ENCODE measurements around the gene SERPINB12. TPM values are rescaled to one million over a fixed set of nuclear protein-coding genes. Genes with fewer than 3 reads are reported as not detected.

The SERPINB12 gene
- total RNA-seq, 1 donor from 2014 or later: not detected

- DNase-seq (ENCODE audit: extremely low read depth, low read depth, low spot score): no peak
Observed at GRCh38 chr18:63592471-63592870, 50.3 kb downstream of the SERPINB12 start.

GRCh38 chr18:63596964-63597363 lies 54.8 kb downstream of the SERPINB12 start:
- DNase-seq (ENCODE audit: extremely low read depth, low read depth, low spot score): no peak

- DNase-seq (ENCODE audit: extremely low read depth, low read depth, low spot score): no peak
Observed at GRCh38 chr18:63603355-63603754, 61.2 kb downstream of the SERPINB12 start.

GRCh38 chr18:63603772-63604171 lies 61.6 kb downstream of the SERPINB12 start:
- DNase-seq (ENCODE audit: extremely low read depth, low read depth, low spot score): no peak

- no peak for DNase-seq (ENCODE audit: extremely low read depth, low read depth, low spot score)
Observed at GRCh38 chr18:63604791-63605567, 62.8 kb downstream of the SERPINB12 start.

GRCh38 chr18:63606526-63606925 lies 64.4 kb downstream of the SERPINB12 start:
- DNase-seq (ENCODE audit: extremely low read depth, low read depth, low spot score): no peak

GRCh38 chr18:63613420-63613819 lies 71.3 kb downstream of the SERPINB12 start:
- DNase-seq (ENCODE audit: extremely low read depth, low read depth, low spot score): no peak

GRCh38 chr18:63617049-63617914 lies 75.1 kb downstream of the SERPINB12 start:
- no peak for DNase-seq (ENCODE audit: extremely low read depth, low read depth, low spot score)

- no peak for DNase-seq (ENCODE audit: extremely low read depth, low read depth, low spot score)
Observed at GRCh38 chr18:63617915-63618234, 75.7 kb downstream of the SERPINB12 start.

Other genes with a start within 250 kb of the SERPINB12 start
- 2.2 and 6.0 TPM in 2 replicates for gene BCL2, start 222.6 kb upstream of the SERPINB12 start, total RNA-seq
- 37.1 and 57.8 TPM in 2 replicates for gene KDSR, start 175.2 kb upstream of the SERPINB12 start, total RNA-seq
- gene VPS4B, start 119.9 kb upstream of the SERPINB12 start, total RNA-seq: 36.9 and 39.1 TPM in 2 replicates
- gene SERPINB5, start 65.4 kb upstream of the SERPINB12 start, total RNA-seq: not detected in 2 replicates
- gene SERPINB13, start 45.0 kb downstream of the SERPINB12 start, total RNA-seq: not detected in 2 replicates
- not detected in 2 replicates for gene SERPINB4, start 101.9 kb downstream of the SERPINB12 start, total RNA-seq
- gene SERPINB3, start 119.5 kb downstream of the SERPINB12 start, total RNA-seq: not detected in 2 replicates
- not detected in 2 replicates for gene SERPINB11, start 160.6 kb downstream of the SERPINB12 start, total RNA-seq
- gene SERPINB7, start 233.0 kb downstream of the SERPINB12 start, total RNA-seq: 0.58 and 0.82 TPM in 2 replicates

Measured in glomerular endothelial cell (primary cell).